GM23248 (cell line): Measurements from ENCODE around the gene ZDHHC14. TPM values are rescaled to one million over a fixed set of nuclear protein-coding genes. Genes with fewer than 3 reads are reported as not detected.

Experiments
- DNase-seq: peaks from one replicate; pipeline ENCODE4 v3.0.0-alpha.2; 2015
- H2AFZ ChIP-seq: fragments of 200-600 bp; sonication (generic); 2 replicates; pipeline ENCODE4 v1.6.1; 2016; ENCODE audit warnings: antibody characterized with exemption
- H3F3A ChIP-seq: fragments of 200-600 bp; sonication (generic); 2 replicates; pipeline ENCODE4 v1.6.1; 2016; ENCODE audit warnings: mild to moderate bottlenecking, antibody characterized with exemption, mixed run types; ENCODE audit not compliant: insufficient read depth
- H3K27ac ChIP-seq: fragments of 200-600 bp; sonication (generic); 2 replicates; pipeline ENCODE4 v1.5.1; 2016; ENCODE audit warnings: mild to moderate bottlenecking
- H3K27me3 ChIP-seq: fragments of 200-600 bp; sonication (generic); replicated peaks from 2 replicates; pipeline ENCODE4 v1.6.1; 2016; ENCODE audit warnings: mild to moderate bottlenecking; ENCODE audit not compliant: insufficient read depth
- H3K36me3 ChIP-seq: fragments of 200-600 bp; sonication (generic); 2 replicates; pipeline ENCODE4 v1.6.1; 2016; ENCODE audit warnings: low read depth, mild to moderate bottlenecking
- H3K4me1 ChIP-seq: fragments of 200-600 bp; sonication (generic); 2 replicates; pipeline ENCODE4 v1.6.1; 2016; ENCODE audit warnings: mild to moderate bottlenecking; ENCODE audit not compliant: insufficient read depth
- H3K4me2 ChIP-seq: fragments of 200-600 bp; sonication (generic); one replicate; pipeline ENCODE4 v1.6.1; 2016; ENCODE audit warnings: mild to moderate bottlenecking; ENCODE audit not compliant: unreplicated experiment
- H3K4me3 ChIP-seq: fragments of 200-600 bp; sonication (generic); 2 replicates; pipeline ENCODE4 v1.5.1; 2016; ENCODE audit warnings: mild to moderate bottlenecking
- H3K79me2 ChIP-seq: fragments of 200-600 bp; sonication (generic); 2 replicates; pipeline ENCODE4 v1.6.1; 2016; ENCODE audit warnings: mild to moderate bottlenecking; ENCODE audit not compliant: insufficient read depth
- H3K9ac ChIP-seq: fragments of 200-600 bp; sonication (generic); 2 replicates; pipeline ENCODE4 v1.6.1; 2016; ENCODE audit warnings: mild to moderate bottlenecking
- H3K9me2 ChIP-seq: fragments of 200-600 bp; sonication (generic); 2 replicates; pipeline ENCODE4 v1.6.1; 2016; ENCODE audit warnings: mixed run types, mild to moderate bottlenecking, moderate library complexity; ENCODE audit not compliant: insufficient read depth
- H3K9me3 ChIP-seq: fragments of 200-600 bp; sonication (generic); one replicate; pipeline ENCODE4 v1.6.1; 2017; ENCODE audit warnings: low read depth
- H4K20me1 ChIP-seq: fragments of 200-600 bp; sonication (generic); 2 replicates; pipeline ENCODE4 v1.6.0; 2016; ENCODE audit not compliant: insufficient read depth
- EZH2 ChIP-seq: fragments of 200-600 bp; sonication (generic); IDR thresholded peaks from 2 replicates; pipeline ENCODE4 v1.6.1; 2018; ENCODE audit warnings: antibody characterized with exemption, mild to moderate bottlenecking; ENCODE audit not compliant: insufficient read depth, poor library complexity, severe bottlenecking
- EZH2phosphoT487 ChIP-seq: fragments of 200-600 bp; sonication (generic); IDR thresholded peaks from 2 replicates; pipeline ENCODE4 v1.6.1; 2018; ENCODE audit warnings: antibody characterized with exemption, moderate library complexity, mild to moderate bottlenecking, low read depth; ENCODE audit not compliant: insufficient read depth
- WGBS, 2 experiments: methylation state at CpG; one replicate each; pipeline ENCODE4 v1.1.6; 2015 to 2017; ENCODE audit warnings: low lambda C conversion rate in 2 of 2, low coverage in 1 of 2; ENCODE audit errors: missing lambda C conversion rate in 2 of 2; 5-methylcytosine and 5-hydroxymethylcytosine counted together
- in situ Hi-C: fragments of 300-500 bp; cut with MboI; formaldehyde crosslinking; loops from 2 replicates; pipeline ENCODE4 v1.15.0; 2020
- polyA plus RNA-seq: library from polyadenylated mRNA; unstranded; fragments of >200 nt; fragmentation: Nextera tagmentation; extraction: Ambion mirVana; gene quantifications from 2 replicates; pipeline ENCODE4 v1.2.1, GENCODE V29; 2016
- total RNA-seq: library from RNA; depleted of rRNA; stranded (reverse); fragments of >200 nt; shearing (Covaris generic); gene quantifications from 2 replicates; pipeline ENCODE4 v1.2.3, GENCODE V29; 2014

The ZDHHC14 gene
- total and polyA plus RNA-seq, 2 experiments from 2014 or later, result 1.4 to 4.5 TPM

GRCh38 chr6:157346373-157346772 lies 34.6 kb upstream of the ZDHHC14 start:
- 45 to 62% methylated on average over 2 of the region's 2 CpGs for WGBS, 2 experiments
- Histone ChIP-seq H2AFZ (no peak overlapping the region), H3F3A (no peaks in the 10 kb centered on the region), H3K9ac (no peak overlapping the region), H3K27ac (no peak overlapping the region), H3K9me3 (no peaks in the 10 kb centered on the region), H3K4me2 (no peak overlapping the region), H4K20me1 (no peaks in the 10 kb centered on the region), H3K4me1 (no peaks in the 10 kb centered on the region), H3K4me3 (no peak overlapping the region), H3K36me3 (no peaks in the 10 kb centered on the region), H3K79me2 (no peaks in the 10 kb centered on the region), H3K9me2 (no peaks in the 10 kb centered on the region), H3K27me3 (peaks cover 12% of the 10 kb centered on the region)
- TF ChIP-seq EZH2, result no peak
- TF ChIP-seq EZH2phosphoT487, result no peak
- DNase-seq, result peak; percentile 25
- in situ Hi-C loops, result no loop called here

- Histone ChIP-seq H3K27me3 (peaks cover 2% of the 10 kb centered on the region; the same call in 1 of the 2 replicates), H3F3A (no peaks in the 10 kb centered on the region), H3K4me3 (no peak overlapping the region), H4K20me1 (no peaks in the 10 kb centered on the region), H3K9ac (no peak overlapping the region), H3K36me3 (no peaks in the 10 kb centered on the region), H3K27ac (no peak overlapping the region), H3K4me1 (no peaks in the 10 kb centered on the region), H3K4me2 (no peak overlapping the region), H3K79me2 (no peaks in the 10 kb centered on the region), H3K9me2 (no peaks in the 10 kb centered on the region), H2AFZ (no peak overlapping the region), H3K9me3 (no peaks in the 10 kb centered on the region)
- in situ Hi-C loops, result no loop called here
- no peak for DNase-seq
- 66 to 69% methylated on average over 8 of the region's 8 CpGs for WGBS, 2 experiments
- no peak for TF ChIP-seq EZH2
- no peak for TF ChIP-seq EZH2phosphoT487
Observed at GRCh38 chr6:157358287-157358686, 22.7 kb upstream of the ZDHHC14 start.

- TF ChIP-seq EZH2phosphoT487 (no peak), EZH2 (no peak)
- no peaks in the 10 kb centered on the region for H3K9me2 ChIP-seq
- no peak overlapping the region for H3K9ac ChIP-seq
- no peak for DNase-seq
- no peaks in the 10 kb centered on the region for H3K79me2 ChIP-seq
- no peak overlapping the region for H3K27ac ChIP-seq
- H3K4me2 ChIP-seq, result no peak overlapping the region
- no peak overlapping the region for H2AFZ ChIP-seq
- H3F3A ChIP-seq, result no peaks in the 10 kb centered on the region
- no peaks in the 10 kb centered on the region for H3K9me3 ChIP-seq
- 0 out of 2 replicates have a peak, but pooled peaks cover 3% of the 10 kb centered on the region for H3K4me1 ChIP-seq
- in situ Hi-C loops, result no loop called here
- H3K4me3 ChIP-seq, result no peak overlapping the region
- H3K36me3 ChIP-seq, result no peaks in the 10 kb centered on the region
- H3K27me3 ChIP-seq, result no peaks in the 10 kb centered on the region
- 36 to 44% methylated on average over 3 of the region's 3 CpGs for WGBS, 2 experiments
- H4K20me1 ChIP-seq, result no peaks in the 10 kb centered on the region
Observed at GRCh38 chr6:157361886-157362285, 19.1 kb upstream of the ZDHHC14 start.

- H3F3A ChIP-seq, result no peaks in the 10 kb centered on the region
- no peak overlapping the region for H3K27ac ChIP-seq
- H3K9me3 ChIP-seq, result no peaks in the 10 kb centered on the region
- in situ Hi-C loops, result no loop called here
- no peaks in the 10 kb centered on the region for H4K20me1 ChIP-seq
- no peaks in the 10 kb centered on the region for H3K79me2 ChIP-seq
- no peaks in the 10 kb centered on the region for H3K9me2 ChIP-seq
- no peak overlapping the region for H3K4me3 ChIP-seq
- no peak overlapping the region for H3K9ac ChIP-seq
- H3K36me3 ChIP-seq, result no peaks in the 10 kb centered on the region
- 95 to 100% methylated on average over 1 of the region's 1 CpG for WGBS, 2 experiments
- H3K4me2 ChIP-seq, result no peak overlapping the region
- H3K4me1 ChIP-seq, result 0 out of 2 replicates have a peak, but pooled peaks cover 3% of the 10 kb centered on the region
- H2AFZ ChIP-seq, result no peak overlapping the region
- TF ChIP-seq EZH2phosphoT487, result no peak
- TF ChIP-seq EZH2, result no peak
- peak; percentile 49 for DNase-seq
- no peaks in the 10 kb centered on the region for H3K27me3 ChIP-seq
Observed at GRCh38 chr6:157364705-157365104, 16.3 kb upstream of the ZDHHC14 start.

- in situ Hi-C loops, result no loop called here
- no peak overlapping the region for H2AFZ ChIP-seq
- TF ChIP-seq EZH2 (no peak), EZH2phosphoT487 (no peak)
- no peak overlapping the region for H3K9ac ChIP-seq
- DNase-seq, result no peak
- no peaks in the 10 kb centered on the region for H3K79me2 ChIP-seq
- WGBS, 2 experiments, result 65 to 67% methylated on average over 11 of the region's 11 CpGs
- H3K9me3 ChIP-seq, result no peaks in the 10 kb centered on the region
- H3F3A ChIP-seq, result no peaks in the 10 kb centered on the region
- H3K4me1 ChIP-seq, result 0 out of 2 replicates have a peak, but pooled peaks cover 3% of the 10 kb centered on the region
- no peaks in the 10 kb centered on the region for H3K36me3 ChIP-seq
- H3K4me3 ChIP-seq, result no peak overlapping the region
- no peaks in the 10 kb centered on the region for H3K27me3 ChIP-seq
- no peaks in the 10 kb centered on the region for H3K9me2 ChIP-seq
- no peak overlapping the region for H3K27ac ChIP-seq
- no peak overlapping the region for H3K4me2 ChIP-seq
- H4K20me1 ChIP-seq, result no peaks in the 10 kb centered on the region
Observed at GRCh38 chr6:157366648-157367047, 14.3 kb upstream of the ZDHHC14 start.
